HG02642 (cell line): ENCODE results near the gene SYNE1.

ENCODE experiments used
- ATAC-seq: cut with Tn5 transposase; IDR thresholded peaks from one replicate; pipeline ENCODE4 v1.9.1; 2021; ENCODE audit warnings: mild to moderate bottlenecking; ENCODE audit not compliant: unreplicated experiment, poor library complexity

Gene SYNE1

GRCh38 chr6:152265651-152266050, 371.5 kb downstream of the SYNE1 start:
- no peak for ATAC-seq

- no peak for ATAC-seq
These were observed 373.6 kb downstream of the SYNE1 start for GRCh38 chr6:152263582-152263981.

GRCh38 chr6:152261179-152261578, 376.0 kb downstream of the SYNE1 start:
- ATAC-seq = no peak

- no peak for ATAC-seq
These were observed 377.9 kb downstream of the SYNE1 start for GRCh38 chr6:152259234-152259633.

- ATAC-seq = no peak
These were observed 379.6 kb downstream of the SYNE1 start for GRCh38 chr6:152257581-152257980.

- ATAC-seq = no peak
These were observed 387.0 kb downstream of the SYNE1 start for GRCh38 chr6:152250127-152250526.

GRCh38 chr6:152248980-152249379, 388.2 kb downstream of the SYNE1 start:
- no peak for ATAC-seq

- no peak for ATAC-seq
These were observed 390.4 kb downstream of the SYNE1 start for GRCh38 chr6:152246554-152247337.

GRCh38 chr6:152244998-152245630, 392.0 kb downstream of the SYNE1 start:
- ATAC-seq = no peak

GRCh38 chr6:152241013-152241766, 396.0 kb downstream of the SYNE1 start:
- no peak for ATAC-seq

- no peak for ATAC-seq
These were observed 396.7 kb downstream of the SYNE1 start for GRCh38 chr6:152240436-152240835.

GRCh38 chr6:152236370-152237097, 400.6 kb downstream of the SYNE1 start:
- ATAC-seq = no peak

- ATAC-seq = no peak
These were observed 403.4 kb downstream of the SYNE1 start for GRCh38 chr6:152233547-152234320.

- no peak for ATAC-seq
These were observed 404.5 kb downstream of the SYNE1 start for GRCh38 chr6:152232501-152233151.

GRCh38 chr6:152229330-152229729, 407.8 kb downstream of the SYNE1 start:
- no peak for ATAC-seq

GRCh38 chr6:152226119-152226518, 411.0 kb downstream of the SYNE1 start:
- ATAC-seq = no peak

- ATAC-seq = no peak
These were observed 411.8 kb downstream of the SYNE1 start for GRCh38 chr6:152225241-152225934.

GRCh38 chr6:152223636-152224035, 413.5 kb downstream of the SYNE1 start:
- no peak for ATAC-seq
